Fibroblast of the aortic adventitia (primary cell): Measurements from ENCODE around the gene ANKMY1. TPM values are rescaled to one million over a fixed set of nuclear protein-coding genes. Genes with fewer than 3 reads are reported as not detected.

Source experiments
- DNase-seq: peaks from one replicate; pipeline ENCODE4 v3.0.0-alpha.2; 2010; ENCODE audit warnings: low read depth
- H3K4me3 ChIP-seq: 2 replicates; pipeline ENCODE4 v1.5.1; 2011; ENCODE audit warnings: low read depth, mild to moderate bottlenecking, control low read depth, low read length, moderate library complexity
- CTCF ChIP-seq: IDR thresholded peaks from 2 replicates; pipeline ENCODE4 v1.5.1; 2011; ENCODE audit warnings: mild to moderate bottlenecking, low read length, control low read depth, inconsistent platforms; ENCODE audit not compliant: insufficient read depth
- total RNA-seq: library from RNA; depleted of rRNA; stranded (reverse); fragments of >200 nt; gene quantifications from 2 replicates; pipeline ENCODE4 v1.2.3, GENCODE V29; 2012; ENCODE audit warnings: low replicate concordance

The ANKMY1 gene
- total RNA-seq, 1 donor, result 11.0 TPM

GRCh38 chr2:240576036-240576435, 18.2 kb upstream of the ANKMY1 start:
- no peak overlapping the region for H3K4me3 ChIP-seq

GRCh38 chr2:240575101-240575965, 17.5 kb upstream of the ANKMY1 start:
- no peak overlapping the region for H3K4me3 ChIP-seq
- no peak for DNase-seq
- no peak for TF ChIP-seq CTCF

More at GRCh38 chr2:240576036-240576435, 18.2 kb upstream of the ANKMY1 start:
- TF ChIP-seq CTCF, result no peak
- DNase-seq, result no peak

GRCh38 chr2:240574386-240575100, 16.8 kb upstream of the ANKMY1 start:
- DNase-seq, result no peak
- TF ChIP-seq CTCF, result no peak
- no peak overlapping the region for H3K4me3 ChIP-seq

- DNase-seq, result no peak
- TF ChIP-seq CTCF, result no peak
- H3K4me3 ChIP-seq, result no peak overlapping the region
Observed at GRCh38 chr2:240573516-240574385, 16.0 kb upstream of the ANKMY1 start.

GRCh38 chr2:240573071-240573515, 15.3 kb upstream of the ANKMY1 start:
- DNase-seq, result no peak
- no peak for TF ChIP-seq CTCF
- no peak overlapping the region for H3K4me3 ChIP-seq
